ENCODE results near the gene MRPL51. TPM values are rescaled to one million over a fixed set of nuclear protein-coding genes. Genes with fewer than 3 reads are reported as not detected.

The MRPL51 gene
- total RNA-seq, 1 experiment from 2014 or later, result 184 TPM

- DNase-seq (ENCODE audit: low read depth), result peak; percentile 53
Measured at GRCh38 chr12:6461401-6462233, 31.4 kb downstream of the MRPL51 start.

- no peak for DNase-seq (ENCODE audit: low read depth)
Measured at GRCh38 chr12:6460751-6461371, 32.2 kb downstream of the MRPL51 start.

GRCh38 chr12:6459004-6459337, 34.1 kb downstream of the MRPL51 start:
- no peak for DNase-seq (ENCODE audit: low read depth)

- DNase-seq (ENCODE audit: low read depth), result no peak
Measured at GRCh38 chr12:6458281-6459003, 34.6 kb downstream of the MRPL51 start.

- no peak for DNase-seq (ENCODE audit: low read depth)
Measured at GRCh38 chr12:6457220-6457945, 35.7 kb downstream of the MRPL51 start.

- no peak for DNase-seq (ENCODE audit: low read depth)
Measured at GRCh38 chr12:6452944-6453630, 40.0 kb downstream of the MRPL51 start.

- no peak for DNase-seq (ENCODE audit: low read depth)
Measured at GRCh38 chr12:6452245-6452943, 40.7 kb downstream of the MRPL51 start.

- peak; percentile 83 for DNase-seq (ENCODE audit: low read depth)
Measured at GRCh38 chr12:6451348-6452244, 41.5 kb downstream of the MRPL51 start, which contains the start of gene TAPBPL. Gene TAPBPL, plus strand, starts transcription at chr12:6452042. Its CDS starts 207 bp downstream, at chr12:6452249.

GRCh38 chr12:6450869-6451347, 42.2 kb downstream of the MRPL51 start:
- no peak for DNase-seq (ENCODE audit: low read depth)

- no peak for DNase-seq (ENCODE audit: low read depth)
Measured at GRCh38 chr12:6450091-6450868, 42.8 kb downstream of the MRPL51 start.

GRCh38 chr12:6444704-6445688, 48.1 kb downstream of the MRPL51 start, which contains the start of gene CD27:
Gene CD27, plus strand, starts transcription at chr12:6444955. Its CDS starts 141 bp downstream, at chr12:6445096.
- DNase-seq (ENCODE audit: low read depth), result no peak

- no peak for DNase-seq (ENCODE audit: low read depth)
Measured at GRCh38 chr12:6444031-6444430, 49.0 kb downstream of the MRPL51 start.

GRCh38 chr12:6443361-6443983, 49.6 kb downstream of the MRPL51 start:
- DNase-seq (ENCODE audit: low read depth), result no peak

- DNase-seq (ENCODE audit: low read depth), result no peak
Measured at GRCh38 chr12:6442836-6443235, 50.2 kb downstream of the MRPL51 start.

Measured in RPMI7951 (cell line).